RWPE1 (cell line): ENCODE results near the gene CHRM5.

Source experiments
- CTCF ChIA-PET: fragments of 350-600 bp; sonication (Branson Sonifier 250); formaldehyde crosslinking; extraction: SDS; loops from one replicate; lab custom pipeline; 2021; lab: Yijun Ruan, JAX
- POLR2A ChIA-PET: fragments of 400-600 bp; formaldehyde crosslinking; extraction: SDS; loops from one replicate; lab custom pipeline; 2020; ENCODE audit warnings: antibody characterized with exemption; ENCODE audit not compliant: low non-redundant PET; lab: Yijun Ruan, JAX
- DNase-seq: peaks from one replicate; pipeline ENCODE4 v3.0.0; 2012; ENCODE audit warnings: low spot score
- H3K27ac ChIP-seq: fragments of 450-650 bp; 2 replicates; pipeline ENCODE4 v1.5.1; 2017
- TF ChIP-seq, protein P1 (sequence below): fragments of 450-650 bp; conservative IDR thresholded peaks from 2 replicates; pipeline ENCODE4 v1.5.1; 2017; ENCODE audit warnings: low read depth, mild to moderate bottlenecking

Gene CHRM5

DNA sequence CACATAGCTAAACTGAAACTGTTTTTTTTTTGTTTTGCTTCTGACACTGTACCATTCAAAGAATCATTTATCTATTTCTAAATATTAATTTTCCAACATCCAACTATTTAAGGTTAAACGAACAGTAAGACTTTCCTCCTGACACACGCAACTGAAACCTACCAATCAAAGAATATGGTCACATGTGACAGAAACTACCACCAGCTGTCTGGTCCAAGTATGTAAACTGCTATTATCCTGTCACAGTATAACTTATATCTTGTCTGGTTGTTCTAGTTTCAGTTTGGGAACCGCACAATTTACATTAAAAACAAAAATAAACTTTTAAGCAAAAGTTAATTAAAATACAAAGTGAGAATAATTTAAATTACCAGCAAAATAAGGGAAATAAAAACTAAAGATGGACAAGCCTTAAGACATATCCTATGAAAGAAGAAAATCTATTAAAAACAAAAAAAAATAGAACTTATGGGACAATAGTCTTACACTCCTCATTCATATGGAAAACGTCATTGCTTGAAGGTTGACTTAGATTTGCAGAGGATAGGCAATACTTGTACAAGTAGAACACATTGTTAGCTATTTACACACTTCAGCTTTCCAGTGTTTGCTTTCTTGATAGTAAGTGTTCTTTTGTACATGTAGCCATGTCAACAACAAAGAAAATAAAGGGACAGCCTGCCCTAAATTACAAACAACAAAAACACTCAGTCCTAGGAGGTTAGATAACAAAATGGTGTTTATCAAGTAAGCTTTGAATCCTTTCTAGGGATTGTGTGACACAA, 26.8 kb upstream of the CHRM5 start:
- ChIA-PET CTCF (interaction anchor here (0.6 kb wide), 1 partner anchor 20 kb away, joined by 4 read pairs; no protein-coding TSS in a partner anchor), POLR2A (interaction anchor here (0.5 kb wide), 1 partner anchor 120 kb away, joined by 3 read pairs; no protein-coding TSS in a partner anchor)
- TF ChIP-seq, protein P1, sequence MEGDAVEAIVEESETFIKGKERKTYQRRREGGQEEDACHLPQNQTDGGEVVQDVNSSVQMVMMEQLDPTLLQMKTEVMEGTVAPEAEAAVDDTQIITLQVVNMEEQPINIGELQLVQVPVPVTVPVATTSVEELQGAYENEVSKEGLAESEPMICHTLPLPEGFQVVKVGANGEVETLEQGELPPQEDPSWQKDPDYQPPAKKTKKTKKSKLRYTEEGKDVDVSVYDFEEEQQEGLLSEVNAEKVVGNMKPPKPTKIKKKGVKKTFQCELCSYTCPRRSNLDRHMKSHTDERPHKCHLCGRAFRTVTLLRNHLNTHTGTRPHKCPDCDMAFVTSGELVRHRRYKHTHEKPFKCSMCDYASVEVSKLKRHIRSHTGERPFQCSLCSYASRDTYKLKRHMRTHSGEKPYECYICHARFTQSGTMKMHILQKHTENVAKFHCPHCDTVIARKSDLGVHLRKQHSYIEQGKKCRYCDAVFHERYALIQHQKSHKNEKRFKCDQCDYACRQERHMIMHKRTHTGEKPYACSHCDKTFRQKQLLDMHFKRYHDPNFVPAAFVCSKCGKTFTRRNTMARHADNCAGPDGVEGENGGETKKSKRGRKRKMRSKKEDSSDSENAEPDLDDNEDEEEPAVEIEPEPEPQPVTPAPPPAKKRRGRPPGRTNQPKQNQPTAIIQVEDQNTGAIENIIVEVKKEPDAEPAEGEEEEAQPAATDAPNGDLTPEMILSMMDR, result no peak
- no peak for DNase-seq
- H3K27ac ChIP-seq, result no peak overlapping the region

DNA sequence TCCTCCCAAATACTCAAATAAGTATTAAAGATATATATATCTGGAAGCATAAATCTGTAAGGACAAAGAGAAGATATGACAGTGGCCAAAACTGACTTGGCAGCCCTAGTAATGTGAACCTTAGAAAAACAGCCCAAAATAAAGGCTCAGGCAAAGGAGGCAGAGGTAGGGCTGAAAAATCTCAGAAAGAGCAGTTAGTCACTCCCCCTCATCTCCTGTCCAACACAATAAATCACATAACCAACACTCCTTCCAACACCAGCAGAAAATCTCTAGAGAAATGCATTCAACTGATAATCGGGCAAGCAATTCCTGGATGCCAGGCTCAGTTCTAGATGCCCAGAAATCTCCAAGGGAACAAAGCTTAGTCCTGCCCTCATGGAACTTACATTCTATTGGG, 22.1 kb upstream of the CHRM5 start:
- ChIA-PET CTCF (no interaction called here), POLR2A (interaction anchor here (0.5 kb wide), 1 partner anchor 967 kb away, joined by 6 read pairs; no protein-coding TSS in a partner anchor)
- TF ChIP-seq, protein P1, result no peak
- no peak overlapping the region for H3K27ac ChIP-seq
- DNase-seq, result no peak

DNA sequence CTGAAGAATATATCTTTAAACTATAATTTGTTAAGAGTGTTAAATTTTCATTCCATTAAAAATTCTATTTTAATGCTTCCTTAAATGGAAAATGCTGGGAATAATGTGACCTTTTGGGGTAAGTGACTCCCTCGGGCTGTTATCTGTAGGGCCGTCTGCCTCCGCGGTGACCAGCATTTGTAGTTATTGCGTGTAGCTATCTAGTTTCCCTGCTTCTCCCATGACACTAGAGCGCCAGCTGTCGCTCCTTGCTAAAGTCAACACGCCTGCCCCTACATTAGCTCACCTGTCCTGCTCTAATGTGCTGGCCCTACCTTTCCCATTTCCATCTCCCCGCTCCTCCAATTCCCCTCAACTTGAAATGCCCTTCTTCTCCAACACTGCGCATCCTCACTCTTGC, 12.4 kb upstream of the CHRM5 start:
- H3K27ac ChIP-seq, result no peak overlapping the region
- POLR2A ChIA-PET, result no interaction called here
- TF ChIP-seq, protein P1, result no peak
- no peak for DNase-seq
- CTCF ChIA-PET, result interaction anchor here (0.6 kb wide), 1 partner anchor 8 kb away, joined by 3 read pairs; no protein-coding TSS in a partner anchor

DNA sequence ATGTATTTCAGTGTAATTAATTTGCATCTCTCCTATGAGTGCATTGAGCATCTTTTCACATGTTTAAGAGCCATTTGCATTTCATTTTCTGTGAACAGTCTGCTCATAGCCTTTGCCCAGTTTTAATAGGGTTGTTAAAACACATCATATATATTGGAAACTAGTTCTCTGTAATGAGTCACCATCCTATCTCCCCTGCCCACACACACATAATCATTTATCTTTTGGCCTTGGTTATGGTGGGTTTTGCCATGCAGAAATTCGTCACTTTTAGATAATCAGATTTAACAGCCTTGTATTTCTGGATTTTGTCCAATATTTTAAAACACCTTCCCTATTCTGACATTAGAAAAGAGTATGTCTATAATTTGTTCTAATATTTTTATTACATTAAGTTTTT, 11.9 kb upstream of the CHRM5 start:
- no peak for DNase-seq
- ChIA-PET CTCF (no interaction called here), POLR2A (no interaction called here)
- TF ChIP-seq, protein P1, result no peak
- no peak overlapping the region for H3K27ac ChIP-seq

DNA sequence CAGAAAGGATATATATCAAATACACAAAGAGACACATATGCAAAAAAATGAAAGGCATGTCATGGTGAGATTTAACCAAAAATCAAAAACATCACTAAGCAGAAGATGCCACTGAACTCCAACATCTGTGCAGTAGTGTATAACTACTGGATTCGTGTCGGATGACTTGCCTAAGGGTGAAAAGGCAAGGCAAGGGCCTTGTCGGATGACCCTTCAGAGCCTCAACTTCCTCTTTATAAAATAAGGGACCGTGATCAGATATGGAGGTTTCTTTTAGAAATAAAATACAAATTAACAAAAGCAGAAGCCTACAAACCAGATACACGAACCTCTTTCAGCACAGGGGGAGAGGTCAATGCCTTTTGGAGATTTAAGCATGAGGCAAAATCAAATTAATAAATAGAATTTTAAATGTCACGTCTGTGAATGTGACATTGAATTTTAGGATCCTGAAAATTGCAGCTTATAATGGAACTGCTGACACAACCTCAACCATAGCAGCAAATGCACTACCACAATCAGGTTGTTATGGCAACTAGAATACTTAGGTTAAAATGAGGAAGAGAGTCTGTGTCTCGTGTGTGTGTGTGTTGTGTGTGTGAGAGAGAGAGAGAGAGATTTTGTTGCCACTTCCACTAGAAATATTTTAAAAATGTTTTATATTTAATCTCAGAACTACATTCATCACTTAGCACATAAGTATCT, 8.3 kb upstream of the CHRM5 start:
- no peak overlapping the region for H3K27ac ChIP-seq
- DNase-seq, result no peak
- TF ChIP-seq, protein P1, result no peak
- CTCF ChIA-PET, result interaction anchor here (1.0 kb wide), 1 partner anchor 223 kb away, joined by 3 read pairs; no protein-coding TSS in a partner anchor
- POLR2A ChIA-PET, result no interaction called here

DNA sequence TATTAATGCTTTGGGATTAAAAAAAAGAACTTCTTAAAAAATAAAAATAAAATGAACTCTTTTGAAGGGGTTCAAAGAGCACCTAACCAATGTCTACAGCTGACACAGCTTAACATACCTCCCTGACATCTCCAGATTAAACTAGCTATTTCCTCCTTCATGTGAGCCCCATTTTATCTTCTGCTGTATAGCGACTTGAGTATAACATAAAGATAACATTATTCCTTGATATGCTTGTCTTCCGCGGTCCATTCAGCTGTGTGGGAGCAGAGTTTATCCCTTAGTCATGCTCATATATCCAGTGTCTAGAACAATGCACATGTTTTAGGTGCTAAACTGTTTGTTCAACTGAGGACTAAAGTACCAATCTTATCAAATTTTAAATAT, 7.8 kb upstream of the CHRM5 start:
- CTCF ChIA-PET, result interaction anchor here (1.0 kb wide), 1 partner anchor 223 kb away, joined by 3 read pairs; no protein-coding TSS in a partner anchor
- no peak for DNase-seq
- TF ChIP-seq, protein P1, result no peak
- no peak overlapping the region for H3K27ac ChIP-seq
- POLR2A ChIA-PET, result no interaction called here
